Sigmoid colon (tissue), 4 donors: Measurements from ENCODE around the gene GNPDA2.

Experiments
- CTCF ChIP-seq, 4 experiments: fragments of 450-650 bp in 3 of 4; fragments of 200-600 bp in 1 of 4; IDR thresholded peaks; one replicate each; pipeline ENCODE4 v1.5.1; 2016 to 2019; ENCODE audit warnings: antibody characterized with exemption in 4 of 4, mild to moderate bottlenecking in 3 of 4, moderate library complexity in 2 of 4
- EP300 ChIP-seq, 4 donors: sonication (generic); formaldehyde crosslinking; IDR thresholded peaks; one replicate each; pipeline ENCODE4 v1.6.1; 2017; ENCODE audit warnings: antibody characterized with exemption in 4 of 4
- POLR2A ChIP-seq, 2 donors: fragments of 450-650 bp; IDR thresholded peaks; one replicate each; pipeline ENCODE4 v1.6.1; 2016; ENCODE audit warnings: antibody characterized with exemption in 2 of 2, mild to moderate bottlenecking in 2 of 2, moderate library complexity in 2 of 2
- POLR2AphosphoS5 ChIP-seq, 4 donors: sonication (generic); formaldehyde crosslinking; IDR thresholded peaks; one replicate each; pipeline ENCODE4 v1.6.1; 2017; ENCODE audit warnings: antibody characterized with exemption in 4 of 4

DNA sequence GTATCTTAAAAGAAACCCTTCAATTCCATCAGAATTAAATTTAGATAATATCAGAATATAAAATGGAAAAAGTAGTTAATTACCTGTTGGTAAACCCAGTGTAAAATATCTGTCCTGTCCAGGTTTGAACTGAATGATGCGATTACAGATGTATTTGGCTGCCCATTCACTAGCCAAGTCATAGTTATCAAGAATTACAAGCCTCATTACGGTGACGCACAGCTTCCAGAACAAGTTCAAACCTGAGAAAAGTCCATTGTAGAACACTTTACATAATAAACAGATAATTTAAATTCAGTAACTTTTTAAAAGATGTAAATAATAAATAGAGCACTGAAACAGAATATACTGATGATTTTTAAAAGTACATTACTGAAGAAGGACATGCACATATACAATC lies 4.4 kb downstream of the GNPDA2 start:
- TF ChIP-seq CTCF (IDR thresholded peaks at IDR 0.05): no peak
- TF ChIP-seq POLR2A (IDR thresholded peaks at IDR 0.05): no peak
- no peak for TF ChIP-seq POLR2AphosphoS5 (IDR thresholded peaks at IDR 0.05)
- TF ChIP-seq EP300 (IDR thresholded peaks at IDR 0.05): no peak
